ENCODE data around the gene AKAIN1. TPM values are rescaled to one million over a fixed set of nuclear protein-coding genes. Genes with fewer than 3 reads are reported as not detected.

AKAIN1 gene
- total and polyA plus RNA-seq, 8 donors, result not detected

- intact Hi-C loops (cut with DNase I), result loop anchor here in 1 of 2 donors (5.0 kb wide), 1 partner anchor 54 kb away; no protein-coding TSS in a partner anchor
- Histone ChIP-seq H3K27me3 (no peaks in the 10 kb centered on the region), H3K4me1 (peaks cover 14 to 31% of the 10 kb centered on the region in 2 donors), H3K36me3 (peaks cover 0 to 22% of the 10 kb centered on the region in 2 donors), H3K4me3 (peak overlapping the region; percentile 63 to 88), H3K27ac (peak overlapping the region; percentile 97 to 99), H3K9me3 (no peaks in the 10 kb centered on the region)
- peak; percentile 86 to 98 (median 94) for DNase-seq
- peak in 1 of 2 donors; percentile 13 for TF ChIP-seq CTCF (IDR thresholded peaks at IDR 0.05)
- peak; percentile 99 for ATAC-seq
These were observed 40.8 kb upstream of the AKAIN1 start for GRCh38 chr18:5237723-5238370.

- intact Hi-C loops (cut with DNase I), result loop anchor here in 1 of 2 donors (5.0 kb wide), 1 partner anchor 55 kb away; no protein-coding TSS in a partner anchor
- Histone ChIP-seq H3K9me3 (no peaks in the 10 kb centered on the region), H3K36me3 (peaks cover 0 to 16% of the 10 kb centered on the region in 2 donors), H3K4me3 (peak overlapping the region; percentile 63 to 88), H3K4me1 (peaks cover 14 to 31% of the 10 kb centered on the region in 2 donors), H3K27me3 (no peaks in the 10 kb centered on the region), H3K27ac (peak overlapping the region; percentile 97 to 99)
- DNase-seq (no peak), ATAC-seq (peak; percentile 65)
- no peak for TF ChIP-seq CTCF (IDR thresholded peaks at IDR 0.05)
These were observed 40.1 kb upstream of the AKAIN1 start for GRCh38 chr18:5237083-5237722.

- peak; percentile 76 for ATAC-seq
- Histone ChIP-seq H3K27ac (no peak overlapping the region), H3K36me3 (no peaks in the 10 kb centered on the region), H3K9me3 (no peaks in the 10 kb centered on the region), H3K27me3 (no peaks in the 10 kb centered on the region), H3K4me3 (no peak overlapping the region), H3K4me1 (no peaks in the 10 kb centered on the region)
- intact Hi-C loops (cut with DNase I), result no loop called here
- TF ChIP-seq CTCF (IDR thresholded peaks at IDR 0.05), result no peak
- no peak for DNase-seq
These were observed 17.7 kb upstream of the AKAIN1 start for GRCh38 chr18:5214583-5215351.

- Histone ChIP-seq H3K4me3 (no peak overlapping the region), H3K4me1 (no peaks in the 10 kb centered on the region), H3K36me3 (no peaks in the 10 kb centered on the region), H3K27ac (no peak overlapping the region), H3K9me3 (no peaks in the 10 kb centered on the region), H3K27me3 (no peaks in the 10 kb centered on the region)
- DNase-seq, result no peak
- TF ChIP-seq CTCF (IDR thresholded peaks at IDR 0.05), result no peak
- ATAC-seq, result no peak
- intact Hi-C loops (cut with DNase I), result no loop called here
These were observed 10.6 kb upstream of the AKAIN1 start for GRCh38 chr18:5207471-5208150.
